Esophagus squamous epithelium (tissue), 5 donors: ENCODE measurements around the gene GFRA1. TPM values are rescaled to one million over a fixed set of nuclear protein-coding genes. Genes with fewer than 3 reads are reported as not detected.

ENCODE experiments used
- DNase-seq: peaks from one replicate; lab custom pipeline; 2025; lab: John Stamatoyannopoulos, UW
- H3K27ac ChIP-seq, 4 donors: fragments of 200-600 bp; sonication (generic); one replicate each; pipeline ENCODE4 v1.5.1; 2016 to 2019; ENCODE audit warnings: mild to moderate bottlenecking in 1 of 4
- H3K27me3 ChIP-seq, 4 donors: fragments of 200-600 bp; sonication (generic); 1 replicate in 3 of 4; 2 replicates in 1 of 4; pipeline versions ENCODE4 v1.5.1 to v1.6.0; 2017 to 2021; ENCODE audit warnings: antibody characterized with exemption in 1 of 4
- H3K36me3 ChIP-seq, 3 donors: fragments of 200-600 bp; sonication (generic); one replicate each; pipeline ENCODE4 v1.5.1; 2016 to 2019
- H3K4me1 ChIP-seq, 3 donors: fragments of 200-600 bp; sonication (generic); one replicate each; pipeline ENCODE4 v1.5.1; 2017 to 2019
- H3K4me3 ChIP-seq, 4 donors: fragments of 200-600 bp; sonication (generic); 1 replicate in 3 of 4; 2 replicates in 1 of 4; pipeline ENCODE4 v1.5.1; 2016 to 2019; ENCODE audit warnings: mild to moderate bottlenecking in 2 of 4, moderate library complexity in 1 of 4
- H3K9me3 ChIP-seq, 3 donors: fragments of 200-600 bp; sonication (generic); one replicate each; pipeline ENCODE4 v1.5.1; 2016 to 2019
- CTCF ChIP-seq, 6 experiments: fragments of 450-650 bp in 4 of 6; fragments of 200-600 bp in 2 of 6; sonication (generic) in 2 of 6; IDR thresholded peaks; one replicate each; pipeline ENCODE4 v1.5.1; 2016 to 2019; ENCODE audit warnings: antibody characterized with exemption in 6 of 6, mild to moderate bottlenecking in 4 of 6, moderate library complexity in 4 of 6
- POLR2A ChIP-seq, 4 donors: fragments of 450-650 bp; IDR thresholded peaks; one replicate each; pipeline ENCODE4 v1.6.1; 2017; ENCODE audit warnings: antibody characterized with exemption in 4 of 4, mild to moderate bottlenecking in 4 of 4, moderate library complexity in 3 of 4
- WGBS, 2 donors: methylation state at CpG; one replicate each; pipeline ENCODE4 v1.1.5; 2018; 5-methylcytosine and 5-hydroxymethylcytosine counted together
- intact Hi-C: fragments of 100-400 bp; cut with DNase I; formaldehyde crosslinking; loops from one replicate; pipeline ENCODE4 v1.15.0; 2022
- total RNA-seq, 4 donors: library from RNA; depleted of rRNA; stranded (reverse); fragments of >200 nt; gene quantifications; one replicate each; pipeline ENCODE4 v1.1.0, GENCODE V29; 2016
- donor health status: DM: yes; HTN: yes; CAD: no.

GFRA1 gene
- total RNA-seq, 4 donors from 2014 or later, result 1.0 to 79.9 (median 4.2) TPM

- Histone ChIP-seq H3K9me3 (no peaks in the 10 kb centered on the region), H3K4me3 (no peak overlapping the region), H3K4me1 (no peaks in the 10 kb centered on the region), H3K36me3 (no peaks in the 10 kb centered on the region), H3K27ac (no peak overlapping the region), H3K27me3 (no peaks in the 10 kb centered on the region)
- WGBS, 2 donors, result 26 to 37% methylated on average over 8 to 9 of the region's 9 CpGs
- no peak for DNase-seq
- intact Hi-C loops, result no loop called here
- TF ChIP-seq CTCF (IDR thresholded peaks at IDR 0.05), result no peak
- no peak for TF ChIP-seq POLR2A (IDR thresholded peaks at IDR 0.05)
Observed at GRCh38 chr10:116178086-116178605, 94.9 kb downstream of the GFRA1 start.

- Histone ChIP-seq H3K4me1 (no peaks in the 10 kb centered on the region), H3K4me3 (no peak overlapping the region), H3K9me3 (no peaks in the 10 kb centered on the region), H3K36me3 (no peaks in the 10 kb centered on the region), H3K27me3 (no peaks in the 10 kb centered on the region), H3K27ac (no peak overlapping the region)
- intact Hi-C loops, result no loop called here
- 80 to 84% methylated on average over 8 of the region's 8 CpGs for WGBS, 2 donors
- no peak for DNase-seq
- no peak for TF ChIP-seq POLR2A (IDR thresholded peaks at IDR 0.05)
- no peak for TF ChIP-seq CTCF (IDR thresholded peaks at IDR 0.05)
Observed at GRCh38 chr10:116175231-116175630, 97.8 kb downstream of the GFRA1 start.

- H3K4me1 ChIP-seq, result no peaks in the 10 kb centered on the region
- 79 to 83% methylated on average over 4 of the region's 4 CpGs for WGBS, 2 donors
Observed at GRCh38 chr10:116171505-116171904, 101.5 kb downstream of the GFRA1 start.

GRCh38 chr10:116170815-116171250 lies 102.2 kb downstream of the GFRA1 start:
- Histone ChIP-seq H3K27ac (no peak overlapping the region), H3K36me3 (no peaks in the 10 kb centered on the region), H3K4me1 (no peaks in the 10 kb centered on the region), H3K4me3 (no peak overlapping the region), H3K9me3 (no peaks in the 10 kb centered on the region), H3K27me3 (no peaks in the 10 kb centered on the region)
- DNase-seq, result no peak
- 17 to 18% methylated on average over 2 of the region's 2 CpGs for WGBS, 2 donors
- intact Hi-C loops, result no loop called here
- no peak for TF ChIP-seq POLR2A (IDR thresholded peaks at IDR 0.05)

More at GRCh38 chr10:116171505-116171904, 101.5 kb downstream of the GFRA1 start:
- DNase-seq, result no peak
- H3K4me3 ChIP-seq, result no peak overlapping the region
- intact Hi-C loops, result no loop called here
- H3K9me3 ChIP-seq, result no peaks in the 10 kb centered on the region
- H3K36me3 ChIP-seq, result no peaks in the 10 kb centered on the region
- no peak for TF ChIP-seq CTCF (IDR thresholded peaks at IDR 0.05)
- no peak for TF ChIP-seq POLR2A (IDR thresholded peaks at IDR 0.05)
- H3K27me3 ChIP-seq, result no peaks in the 10 kb centered on the region
- no peak overlapping the region for H3K27ac ChIP-seq

- intact Hi-C loops, result no loop called here
- H3K4me1 ChIP-seq, result no peaks in the 10 kb centered on the region
- H3K4me3 ChIP-seq, result no peak overlapping the region
- no peaks in the 10 kb centered on the region for H3K9me3 ChIP-seq
- no peak for TF ChIP-seq CTCF (IDR thresholded peaks at IDR 0.05)
- H3K27me3 ChIP-seq, result no peaks in the 10 kb centered on the region
- no peak for DNase-seq
- no peaks in the 10 kb centered on the region for H3K36me3 ChIP-seq
- H3K27ac ChIP-seq, result no peak overlapping the region
- WGBS, 2 donors, result 52 to 58% methylated on average over 2 to 3 of the region's 3 CpGs
Observed at GRCh38 chr10:116169782-116170445, 103.1 kb downstream of the GFRA1 start.
